Prostate gland (tissue), 2 donors: ENCODE results near the gene SNX10. TPM values are rescaled to one million over a fixed set of nuclear protein-coding genes. Genes with fewer than 3 reads are reported as not detected.

Experiments
- DNase-seq: peaks from one replicate; pipeline ENCODE4 v3.0.0-alpha.2; 2019; ENCODE audit warnings: low spot score
- H3K27ac ChIP-seq, 2 donors: fragments of 200-600 bp; sonication (generic); 2 replicates each; pipeline ENCODE4 v1.5.1; 2017 to 2019
- H3K27me3 ChIP-seq: fragments of 200-600 bp; sonication (generic); replicated peaks from 2 replicates; pipeline ENCODE4 v1.5.1; 2019; ENCODE audit not compliant: insufficient read depth
- H3K36me3 ChIP-seq, 2 donors: fragments of 200-600 bp; sonication (generic); 1 replicate in 1 of 2; 2 replicates in 1 of 2; pipeline versions ENCODE4 v1.5.1 to v1.8.1; 2017 to 2019
- H3K4me1 ChIP-seq: fragments of 200-600 bp; sonication (generic); replicated peaks from 2 replicates; pipeline ENCODE4 v1.5.1; 2019
- H3K4me3 ChIP-seq, 2 donors: fragments of 200-600 bp; sonication (generic); 2 replicates each; pipeline ENCODE4 v1.5.1; 2017 to 2019
- H3K9me3 ChIP-seq: fragments of 200-600 bp; sonication (generic); 2 replicates; pipeline ENCODE4 v1.5.1; 2017
- POLR2A ChIP-seq: fragments of 450-650 bp; IDR thresholded peaks from one replicate; pipeline ENCODE4 v1.6.1; 2016; ENCODE audit warnings: antibody characterized with exemption, mild to moderate bottlenecking
- POLR2AphosphoS5 ChIP-seq: sonication (generic); formaldehyde crosslinking; IDR thresholded peaks from one replicate; pipeline ENCODE4 v1.6.1; 2017; ENCODE audit warnings: antibody characterized with exemption
- WGBS: methylation state at CpG from one replicate; pipeline ENCODE4 v1.1.5; 2018; 5-methylcytosine and 5-hydroxymethylcytosine counted together
- intact Hi-C: fragments of 100-400 bp; cut with DNase I; formaldehyde crosslinking; loops from one replicate; pipeline ENCODE4 v1.14.2; 2022
- total RNA-seq, 2 donors: library from RNA; depleted of rRNA; stranded (reverse); fragments of >200 nt; gene quantifications; one replicate each; pipeline ENCODE4 v1.1.0, GENCODE V29; 2016
- TF ChIP-seq, protein P1 (sequence below), 4 experiments: fragments of 200-600 bp in 2 of 4; fragments of 450-650 bp in 2 of 4; sonication (generic) in 2 of 4; IDR thresholded peaks; 1 replicate in 3 of 4; 2 replicates in 1 of 4; pipeline ENCODE4 v1.5.1; 2016 to 2019; ENCODE audit warnings: antibody characterized with exemption in 4 of 4, mild to moderate bottlenecking in 2 of 4, moderate library complexity in 2 of 4

Gene SNX10
- total RNA-seq, 2 donors from 2014 or later: 4.7 to 6.8 TPM

DNA sequence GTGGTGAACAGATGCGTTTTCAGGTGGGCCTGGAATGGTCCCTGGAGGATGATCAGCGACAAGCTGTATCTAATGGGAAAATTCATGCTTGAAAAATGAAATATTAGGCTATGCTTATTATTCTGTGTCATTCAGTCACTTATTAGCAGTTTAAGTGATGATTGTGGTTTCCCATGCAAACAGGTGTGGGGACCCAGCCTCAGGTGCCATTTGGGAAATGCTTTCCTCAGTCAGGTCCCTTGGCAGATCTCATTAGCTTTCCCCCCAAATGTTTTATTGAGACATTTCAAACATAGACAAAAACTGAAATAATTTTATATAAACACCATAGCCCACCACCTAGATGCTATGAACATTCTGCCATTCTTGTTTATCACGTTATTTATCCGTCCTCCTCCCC, 411 bp upstream of the SNX10 start:
- H3K36me3 ChIP-seq: no peaks in the 10 kb centered on the region
- TF ChIP-seq POLR2AphosphoS5: no peak
- TF ChIP-seq, protein P1, sequence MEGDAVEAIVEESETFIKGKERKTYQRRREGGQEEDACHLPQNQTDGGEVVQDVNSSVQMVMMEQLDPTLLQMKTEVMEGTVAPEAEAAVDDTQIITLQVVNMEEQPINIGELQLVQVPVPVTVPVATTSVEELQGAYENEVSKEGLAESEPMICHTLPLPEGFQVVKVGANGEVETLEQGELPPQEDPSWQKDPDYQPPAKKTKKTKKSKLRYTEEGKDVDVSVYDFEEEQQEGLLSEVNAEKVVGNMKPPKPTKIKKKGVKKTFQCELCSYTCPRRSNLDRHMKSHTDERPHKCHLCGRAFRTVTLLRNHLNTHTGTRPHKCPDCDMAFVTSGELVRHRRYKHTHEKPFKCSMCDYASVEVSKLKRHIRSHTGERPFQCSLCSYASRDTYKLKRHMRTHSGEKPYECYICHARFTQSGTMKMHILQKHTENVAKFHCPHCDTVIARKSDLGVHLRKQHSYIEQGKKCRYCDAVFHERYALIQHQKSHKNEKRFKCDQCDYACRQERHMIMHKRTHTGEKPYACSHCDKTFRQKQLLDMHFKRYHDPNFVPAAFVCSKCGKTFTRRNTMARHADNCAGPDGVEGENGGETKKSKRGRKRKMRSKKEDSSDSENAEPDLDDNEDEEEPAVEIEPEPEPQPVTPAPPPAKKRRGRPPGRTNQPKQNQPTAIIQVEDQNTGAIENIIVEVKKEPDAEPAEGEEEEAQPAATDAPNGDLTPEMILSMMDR (IDR thresholded peaks at IDR 0.05): no peak
- TF ChIP-seq POLR2A: no peak
- H3K4me1 ChIP-seq: no peaks in the 10 kb centered on the region
- 46% methylated on average over 4 of the region's 4 CpGs for WGBS
- no peaks in the 10 kb centered on the region for H3K9me3 ChIP-seq
- H3K27ac ChIP-seq: no peak overlapping the region
- intact Hi-C loops: no loop called here
- no peaks in the 10 kb centered on the region for H3K27me3 ChIP-seq
- peak overlapping the region; percentile 55 to 56 for H3K4me3 ChIP-seq
- no peak for DNase-seq

DNA sequence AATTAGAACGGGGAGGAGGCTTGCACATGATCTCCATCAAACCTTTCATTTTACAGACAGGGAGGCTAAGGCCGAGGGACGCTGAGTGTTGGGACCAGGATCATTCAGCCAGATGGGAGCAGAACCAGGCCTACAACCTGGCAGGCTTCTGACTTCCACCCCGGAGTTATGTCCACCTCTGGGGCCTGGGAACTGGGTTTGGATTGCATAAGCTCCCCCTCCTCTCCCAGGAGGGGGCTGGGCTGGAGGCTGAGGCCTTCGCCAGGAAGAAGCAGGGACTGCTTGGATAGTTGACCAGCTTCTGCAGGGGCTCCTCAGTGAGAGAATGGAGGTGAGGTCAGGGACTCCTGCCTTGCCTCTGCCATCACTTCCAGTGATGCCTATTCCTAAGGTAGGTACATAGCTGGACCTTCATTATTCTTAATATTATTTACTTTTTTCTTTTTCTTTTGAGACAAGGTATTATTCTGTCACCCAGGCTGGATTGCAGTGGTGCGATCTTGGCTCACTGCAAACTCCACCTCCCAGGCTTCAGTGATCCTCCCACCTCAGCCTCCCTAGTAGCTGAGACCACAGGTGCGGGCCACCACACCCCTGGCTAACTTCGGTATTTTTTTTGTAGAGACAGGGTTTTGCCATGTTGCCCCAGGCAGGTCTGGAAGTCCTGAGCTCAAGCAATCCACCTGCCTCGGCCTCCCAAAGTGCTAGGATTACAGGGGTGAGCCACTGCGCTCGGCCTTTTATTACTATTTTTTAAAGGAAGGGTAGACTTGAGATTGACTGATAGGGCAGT, 1.3 kb downstream of the SNX10 start:
- Histone ChIP-seq H3K27ac (no peak overlapping the region), H3K4me3 (no peak overlapping the region), H3K27me3 (no peaks in the 10 kb centered on the region), H3K9me3 (no peaks in the 10 kb centered on the region), H3K36me3 (no peaks in the 10 kb centered on the region), H3K4me1 (no peaks in the 10 kb centered on the region)
- no peak for TF ChIP-seq POLR2AphosphoS5
- TF ChIP-seq POLR2A: no peak
- TF ChIP-seq, protein P1 (IDR thresholded peaks at IDR 0.05): no peak
- intact Hi-C loops: no loop called here
- 90% methylated on average over 11 of the region's 11 CpGs for WGBS
- DNase-seq: no peak

DNA sequence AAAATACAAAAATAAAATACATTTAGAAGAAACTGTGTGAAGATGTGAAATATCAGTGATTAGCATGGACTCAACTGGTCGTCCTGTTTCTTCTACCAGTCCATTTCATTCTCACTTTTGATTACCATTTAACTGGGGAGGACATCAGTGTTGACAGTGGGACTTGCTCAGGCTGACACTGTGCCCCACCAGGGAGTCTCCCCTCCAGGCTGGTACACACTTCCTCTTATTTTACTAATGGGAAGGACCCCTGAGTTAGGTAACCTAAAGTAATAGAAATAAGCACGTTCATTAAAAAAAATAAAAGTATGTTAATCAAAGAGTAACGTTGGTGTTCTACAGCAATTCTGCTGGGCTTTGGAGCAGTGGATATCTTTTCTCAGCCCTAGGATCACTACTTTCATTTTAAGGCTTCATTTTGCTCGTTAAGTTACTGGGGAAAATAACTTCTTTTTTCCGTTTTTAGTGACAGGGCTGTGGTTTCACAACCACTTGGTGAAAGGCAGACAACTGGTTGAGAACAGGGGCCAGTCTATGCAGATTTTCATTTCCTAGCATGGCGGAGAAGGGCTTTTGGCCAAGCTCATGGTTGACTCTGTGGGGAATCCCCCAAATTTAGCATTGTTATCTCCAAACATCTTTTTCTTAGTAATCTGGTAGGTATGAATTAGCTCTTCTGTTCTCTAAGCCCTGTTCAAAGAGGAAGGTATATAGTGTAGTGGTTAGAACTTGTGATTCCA, 2.1 kb downstream of the SNX10 start:
- H3K4me1 ChIP-seq: no peaks in the 10 kb centered on the region
- H3K4me3 ChIP-seq: no peak overlapping the region
- no peak overlapping the region for H3K27ac ChIP-seq
- no peaks in the 10 kb centered on the region for H3K9me3 ChIP-seq
- TF ChIP-seq, protein P1 (IDR thresholded peaks at IDR 0.05): no peak
- TF ChIP-seq POLR2A: no peak
- no peak for TF ChIP-seq POLR2AphosphoS5
- DNase-seq: no peak
- no peaks in the 10 kb centered on the region for H3K36me3 ChIP-seq
- intact Hi-C loops: no loop called here
- 75% methylated on average over 6 of the region's 6 CpGs for WGBS
- no peaks in the 10 kb centered on the region for H3K27me3 ChIP-seq

DNA sequence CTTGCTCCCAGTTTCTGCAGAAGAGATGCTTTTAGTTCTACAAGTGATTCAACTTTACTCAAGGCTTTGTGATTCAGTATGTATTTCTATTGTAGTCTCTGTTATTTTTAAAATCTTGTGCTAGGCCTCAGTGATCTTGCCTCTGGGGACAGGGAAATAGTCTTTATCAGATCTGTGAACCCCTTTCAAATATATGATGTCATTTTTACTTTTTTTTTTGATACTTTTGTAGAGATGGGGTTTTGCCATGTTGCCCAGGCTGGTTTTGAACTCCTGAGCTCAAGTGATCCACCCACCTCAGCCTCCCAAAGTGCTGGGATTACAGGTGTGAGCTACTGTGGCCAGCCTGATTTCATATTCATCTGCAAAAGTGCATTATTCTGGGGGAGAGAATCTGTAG, 3.4 kb downstream of the SNX10 start:
- H3K36me3 ChIP-seq: no peaks in the 10 kb centered on the region
- no peaks in the 10 kb centered on the region for H3K27me3 ChIP-seq
- no peak for DNase-seq
- intact Hi-C loops: no loop called here
- no peak overlapping the region for H3K4me3 ChIP-seq
- no peaks in the 10 kb centered on the region for H3K9me3 ChIP-seq
- H3K27ac ChIP-seq: no peak overlapping the region
- no peak for TF ChIP-seq POLR2AphosphoS5
- no peak for TF ChIP-seq POLR2A
- TF ChIP-seq, protein P1 (IDR thresholded peaks at IDR 0.05): no peak
- H3K4me1 ChIP-seq: no peaks in the 10 kb centered on the region
